GM19023 (cell line): ENCODE data around the gene RHBDF1.

Experiments
- ATAC-seq: cut with Tn5 transposase; IDR thresholded peaks from one replicate; pipeline ENCODE4 v1.9.1; 2021; ENCODE audit warnings: mild to moderate bottlenecking, moderate library complexity; ENCODE audit not compliant: unreplicated experiment

RHBDF1 gene

DNA sequence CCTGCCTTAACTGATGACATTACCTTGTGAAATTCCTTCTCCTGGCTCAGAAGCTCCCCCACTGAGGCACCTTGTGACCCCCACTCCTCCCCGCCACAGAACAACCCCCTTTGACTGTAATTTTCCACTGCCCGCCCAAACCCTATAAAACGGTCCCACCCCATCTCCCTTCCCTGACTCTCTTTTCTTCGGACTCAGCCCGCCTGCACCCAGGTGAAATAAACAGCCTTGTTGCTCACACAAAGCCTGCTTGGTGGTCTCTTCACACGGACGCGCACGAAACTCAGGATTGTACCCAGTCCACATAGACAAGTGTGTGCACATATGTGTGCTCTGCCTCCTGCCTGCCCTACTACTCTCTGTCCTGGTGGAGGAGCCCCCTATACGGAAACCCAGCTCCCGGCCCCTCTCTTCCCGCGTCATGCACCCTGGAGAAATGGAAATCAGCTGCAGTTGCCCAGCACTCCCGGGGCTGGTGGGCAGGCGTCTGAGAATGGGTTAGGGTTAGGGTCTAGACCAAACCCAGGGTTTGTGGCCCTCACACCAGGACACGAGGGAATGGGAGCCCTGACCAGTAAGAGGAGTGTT is 2.4 kb upstream of the RHBDF1 start:
- no peak for ATAC-seq

DNA sequence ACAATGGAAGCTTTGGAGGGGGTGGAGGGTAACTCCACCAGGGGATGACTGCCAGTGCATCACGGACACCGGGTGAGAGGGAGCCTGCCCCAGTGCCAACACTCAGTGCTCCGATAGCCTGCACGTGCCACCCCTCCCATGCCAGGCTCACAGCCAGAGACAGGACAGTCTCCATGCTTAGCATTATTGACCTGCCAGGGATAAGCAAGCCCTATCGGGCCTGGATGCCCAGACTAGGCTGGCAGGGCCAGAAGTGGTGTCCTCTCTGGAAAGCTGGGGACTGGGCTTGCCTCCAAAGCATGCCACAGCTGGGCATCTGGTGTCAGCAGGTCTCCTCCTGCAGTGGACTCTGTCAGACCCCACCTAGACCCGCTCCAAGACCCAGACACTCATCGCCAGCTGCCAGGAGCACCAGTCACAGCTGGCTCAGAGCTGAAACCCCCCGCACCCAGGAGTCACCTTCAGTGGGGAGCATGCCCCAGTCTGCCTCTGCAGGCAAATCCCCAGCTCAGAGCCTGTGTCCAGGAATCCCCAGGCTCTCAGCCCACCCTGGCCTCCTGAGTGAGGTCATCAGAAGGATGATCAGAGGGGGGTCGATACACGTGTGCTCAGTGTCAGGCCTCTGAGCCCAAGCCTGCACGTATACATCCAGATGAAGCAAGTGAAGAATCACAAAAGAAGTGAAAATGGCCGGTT is 1.8 kb upstream of the RHBDF1 start:
- ATAC-seq: no peak

DNA sequence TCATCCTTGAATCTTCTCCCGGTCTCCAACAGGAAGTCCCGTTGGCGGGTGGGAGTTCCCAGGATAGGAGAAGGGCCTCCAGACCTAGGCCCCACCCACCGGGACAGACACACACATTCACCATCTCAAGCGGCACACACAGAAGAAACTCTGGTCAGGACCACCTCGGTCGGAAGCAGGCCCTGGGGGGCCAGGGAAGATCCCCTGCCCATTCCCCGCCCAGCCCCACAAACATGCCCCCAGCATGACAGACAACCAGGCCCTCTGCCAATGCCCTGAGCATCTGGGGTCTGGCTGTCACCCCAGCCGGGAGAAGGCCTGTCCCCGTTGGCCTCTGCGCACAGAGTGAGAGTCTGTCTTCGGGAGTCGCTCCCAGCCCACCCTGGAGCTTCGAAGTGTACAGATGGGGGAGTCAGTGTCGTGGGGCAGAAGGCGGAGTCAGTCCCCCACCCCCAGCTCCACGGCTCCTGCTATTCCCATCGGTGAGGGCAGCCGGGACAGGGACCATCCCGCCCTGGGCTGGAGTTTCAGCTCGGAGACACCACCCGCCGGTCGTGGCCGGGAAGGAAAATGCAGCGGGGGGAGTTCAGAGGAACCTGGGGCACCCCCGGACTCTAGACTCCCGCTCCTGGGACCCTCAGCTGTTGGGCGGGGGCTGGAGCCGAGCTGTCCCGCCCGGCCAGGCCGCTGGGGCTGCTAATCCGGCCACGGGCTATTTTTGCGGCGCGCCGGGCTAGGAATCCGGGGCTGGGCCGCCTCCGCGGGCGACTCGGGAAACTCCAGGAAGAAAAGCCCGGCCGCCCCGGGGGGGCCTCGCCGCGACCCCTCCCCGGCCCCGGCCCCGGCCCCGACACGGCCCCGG is 660 bp downstream of the RHBDF1 start:
- no peak for ATAC-seq

DNA sequence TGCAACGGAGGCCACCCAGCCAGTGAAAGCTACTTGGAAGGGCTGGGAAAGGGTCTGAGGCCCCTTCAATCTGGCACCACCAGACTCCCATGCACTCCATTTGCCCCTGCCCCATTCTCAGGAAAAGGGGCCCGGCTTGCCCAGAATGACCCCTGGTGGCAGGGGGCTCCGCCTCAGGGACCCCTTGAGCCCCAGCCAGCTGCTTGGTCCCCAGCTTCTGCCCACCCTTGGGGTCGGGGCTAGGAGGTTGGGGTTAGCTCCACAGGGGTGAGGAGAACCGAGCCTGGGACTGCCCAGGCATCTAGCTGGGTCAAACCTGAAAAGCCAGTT is 1.3 kb downstream of the RHBDF1 start:
- ATAC-seq: no peak

DNA sequence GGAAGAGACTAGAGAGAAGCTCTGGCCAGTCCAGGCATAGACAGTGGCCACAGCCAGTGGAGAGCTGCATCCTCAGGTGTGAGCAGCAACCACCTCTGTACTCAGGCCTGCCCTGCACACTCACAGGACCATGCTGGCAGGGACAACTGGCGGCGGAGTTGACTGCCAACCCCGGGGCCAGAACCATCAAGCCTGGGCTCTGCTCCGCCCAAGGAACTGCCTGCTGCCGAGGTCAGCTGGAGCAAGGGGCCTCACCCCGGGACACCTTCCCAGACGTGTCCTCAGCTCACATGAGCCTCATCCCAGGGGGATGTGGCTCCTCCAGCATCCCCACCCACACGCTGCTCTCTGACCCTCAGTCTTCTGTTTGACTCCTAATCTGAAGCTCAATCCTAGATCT is 3.2 kb downstream of the RHBDF1 start:
- ATAC-seq: no peak

DNA sequence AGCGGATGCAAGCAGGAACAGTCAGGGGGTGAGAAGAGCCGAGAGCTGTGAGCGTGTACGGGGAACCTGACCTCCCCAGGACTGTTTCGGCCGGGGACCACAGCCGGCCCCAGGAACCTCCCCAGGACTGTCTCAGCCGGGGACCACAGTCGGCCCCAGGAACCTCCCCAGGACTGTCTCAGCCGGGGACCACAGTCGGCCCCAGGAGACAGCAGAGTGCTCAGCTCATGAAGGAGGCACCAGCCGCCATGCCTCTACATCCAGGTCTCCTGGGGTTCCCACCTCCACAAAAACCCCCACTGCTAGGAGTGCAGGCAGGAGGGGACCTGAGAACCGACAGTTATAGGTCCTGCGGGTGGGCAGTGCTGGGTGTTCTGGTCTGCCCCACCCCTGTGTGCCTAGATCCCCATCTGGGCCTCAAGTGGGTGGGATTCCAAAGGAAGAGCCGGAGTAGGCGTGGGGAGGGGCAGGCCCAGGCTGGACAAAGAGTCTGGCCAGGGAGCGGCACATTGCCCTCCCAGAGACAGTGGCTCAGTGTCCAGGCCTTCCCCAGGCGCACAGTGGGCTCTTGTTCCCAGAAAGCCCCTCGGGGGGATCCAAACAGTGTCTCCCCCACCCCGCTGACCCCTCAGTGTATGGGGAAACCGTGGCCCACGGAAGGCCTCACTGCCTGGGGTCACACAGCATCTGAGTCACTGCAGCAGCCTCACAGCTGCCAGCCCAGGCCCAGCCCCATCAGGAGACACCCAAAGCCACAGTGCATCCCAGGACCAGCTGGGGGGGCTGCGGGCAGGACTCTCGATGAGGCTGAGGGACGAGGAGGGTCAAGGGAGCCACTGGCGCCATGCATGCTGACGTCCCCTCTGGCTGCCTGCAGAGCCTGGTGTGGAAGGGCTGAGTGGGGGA is 4.3 kb downstream of the RHBDF1 start:
- no peak for ATAC-seq

DNA sequence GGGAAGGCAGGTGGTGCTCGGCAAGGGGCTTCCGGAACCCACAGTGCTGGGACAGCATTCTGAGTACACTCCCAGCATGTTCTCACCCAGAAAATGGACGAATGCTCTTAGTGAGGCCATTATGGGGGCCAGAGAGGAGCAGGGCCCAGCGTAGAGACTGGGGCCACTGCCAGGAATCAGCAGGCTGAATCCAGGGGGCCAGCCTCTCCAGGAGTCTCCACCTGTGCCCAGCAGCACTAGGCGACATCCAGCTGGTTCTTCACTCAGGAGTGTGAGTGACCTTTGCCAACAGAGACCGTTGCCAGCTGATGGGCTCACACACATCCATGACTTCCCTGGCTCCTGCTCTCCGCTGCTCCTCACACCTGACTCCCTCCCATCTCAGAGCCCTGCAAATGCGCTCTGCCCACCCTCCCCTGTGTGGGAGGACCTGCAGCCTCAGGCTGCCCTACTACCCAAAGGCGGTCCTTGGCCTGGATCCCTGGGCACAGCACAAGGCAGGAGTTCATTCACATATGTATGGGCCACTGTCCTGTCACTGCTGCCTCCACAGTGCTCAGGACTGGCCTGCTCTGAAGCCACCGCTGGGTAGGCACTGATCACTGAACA is 5.1 kb downstream of the RHBDF1 start:
- ATAC-seq: no peak

DNA sequence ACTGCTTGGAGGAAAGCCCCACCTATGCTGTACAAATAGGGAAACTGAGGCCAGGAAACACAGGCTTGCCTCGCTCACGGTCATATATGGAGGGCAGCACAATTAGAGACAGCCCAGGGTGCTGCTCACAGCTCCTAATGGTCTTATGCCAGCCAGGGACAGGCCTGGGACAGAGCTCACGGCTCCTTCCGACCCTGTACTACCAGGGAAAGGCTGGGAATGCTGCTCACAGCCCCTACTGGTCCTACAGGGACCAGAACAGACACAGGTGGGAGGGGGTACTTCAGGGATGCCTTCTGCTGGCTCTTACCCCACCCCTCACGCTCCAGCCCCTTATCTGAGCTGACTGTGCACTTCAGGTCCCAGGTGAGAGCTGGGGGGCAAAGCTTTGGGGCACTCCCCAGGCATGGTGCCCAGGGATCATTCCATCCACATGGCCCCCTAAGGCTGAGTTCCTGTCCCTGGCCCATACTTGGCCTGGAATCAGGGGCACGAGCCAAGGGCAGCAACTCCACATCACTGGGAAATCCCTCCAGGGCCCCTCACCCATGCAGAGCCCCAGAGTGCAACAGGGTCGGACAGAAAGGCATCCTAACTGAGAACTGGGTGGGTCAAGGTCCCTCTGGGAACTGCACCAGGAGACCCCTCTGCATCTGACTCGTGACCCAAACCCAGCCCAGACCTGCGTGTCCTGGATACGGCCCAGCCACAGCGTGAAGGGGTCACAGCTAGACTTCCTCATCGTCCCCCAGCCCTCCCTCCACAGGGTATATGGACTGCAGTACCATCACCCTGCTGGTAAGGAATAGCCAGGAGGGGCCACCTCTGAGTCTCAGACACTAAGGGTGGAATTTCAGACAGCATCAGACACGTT is 5.9 kb downstream of the RHBDF1 start:
- no peak for ATAC-seq

DNA sequence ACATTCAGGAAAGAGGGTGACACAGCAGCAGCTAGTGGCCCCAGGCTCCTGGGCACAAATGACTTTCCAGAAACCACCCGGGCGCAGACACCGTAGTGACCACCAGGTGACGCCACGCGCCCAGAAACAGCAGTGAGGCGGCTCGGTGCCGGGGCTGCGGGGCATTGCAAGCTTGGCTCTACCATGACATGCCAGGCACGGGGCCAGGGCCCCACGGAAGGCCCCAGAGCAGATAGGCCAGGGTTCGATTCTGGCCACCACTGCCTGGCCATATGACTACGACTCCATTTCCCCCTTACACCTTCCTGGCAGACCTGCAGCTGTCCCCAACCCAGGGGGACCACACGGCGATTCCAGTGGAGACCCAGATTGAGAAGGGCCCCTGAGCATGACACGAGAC is 6.7 kb downstream of the RHBDF1 start:
- no peak for ATAC-seq

DNA sequence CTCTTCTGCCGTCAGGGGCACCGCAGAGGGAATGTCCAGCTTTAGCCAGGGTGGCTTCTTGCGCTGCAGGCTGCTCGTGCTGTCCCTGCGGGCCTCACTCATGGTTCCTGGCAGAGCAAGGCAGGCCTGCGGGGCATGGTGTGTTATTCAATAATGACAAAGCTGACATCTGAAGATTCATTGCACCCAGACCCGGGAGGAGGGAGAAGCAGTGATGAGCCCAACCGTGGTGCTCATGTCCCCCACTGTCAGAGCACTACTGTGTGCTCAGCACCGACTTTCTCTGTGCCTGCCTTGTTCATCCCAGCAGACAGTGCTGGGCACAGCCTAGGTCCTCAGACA is 7.5 kb downstream of the RHBDF1 start:
- ATAC-seq: no peak

DNA sequence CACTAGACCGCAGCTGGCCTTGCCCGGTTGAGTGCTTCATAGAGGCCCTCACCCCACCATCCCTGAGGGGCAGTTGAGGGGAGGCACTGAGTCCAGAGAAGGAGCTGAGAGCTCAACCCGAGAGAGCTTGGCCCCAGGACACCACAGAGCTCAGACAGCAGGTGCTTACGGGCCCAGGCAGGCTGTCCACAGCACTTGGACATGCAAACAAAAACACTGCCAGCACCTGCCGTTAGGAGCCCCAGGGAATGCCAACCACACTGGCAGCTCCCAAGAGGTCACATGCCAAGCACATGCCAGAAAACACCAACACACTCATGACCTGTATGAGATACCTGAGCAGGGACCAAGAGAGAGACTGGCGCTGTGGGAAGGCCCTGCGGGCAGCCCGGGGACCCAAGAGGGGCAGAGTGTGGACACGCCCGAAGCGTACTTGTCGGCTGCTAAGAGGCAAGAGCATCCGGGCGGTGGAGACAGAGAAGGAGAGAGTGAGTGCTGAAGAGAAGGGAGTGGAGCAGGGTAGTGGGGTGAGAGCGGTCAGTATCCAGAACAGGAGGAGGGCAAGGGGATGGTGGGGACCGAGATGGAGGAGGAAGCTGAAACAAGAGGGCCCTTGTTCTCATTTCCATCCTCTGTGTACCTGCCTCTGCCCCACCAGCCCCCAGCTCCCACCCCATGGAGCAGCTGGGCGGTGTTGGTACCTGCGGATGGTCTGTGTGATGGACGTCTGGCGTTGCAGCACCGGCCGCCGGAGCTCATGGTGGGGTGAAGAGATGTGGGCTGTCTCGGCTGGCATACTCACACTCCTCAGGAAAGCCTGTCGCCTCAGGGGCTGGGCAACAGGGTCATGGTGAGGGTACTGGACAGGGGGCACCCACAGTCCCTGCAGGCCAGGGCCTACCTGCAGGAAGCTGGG is 8.2 kb downstream of the RHBDF1 start:
- no peak for ATAC-seq

DNA sequence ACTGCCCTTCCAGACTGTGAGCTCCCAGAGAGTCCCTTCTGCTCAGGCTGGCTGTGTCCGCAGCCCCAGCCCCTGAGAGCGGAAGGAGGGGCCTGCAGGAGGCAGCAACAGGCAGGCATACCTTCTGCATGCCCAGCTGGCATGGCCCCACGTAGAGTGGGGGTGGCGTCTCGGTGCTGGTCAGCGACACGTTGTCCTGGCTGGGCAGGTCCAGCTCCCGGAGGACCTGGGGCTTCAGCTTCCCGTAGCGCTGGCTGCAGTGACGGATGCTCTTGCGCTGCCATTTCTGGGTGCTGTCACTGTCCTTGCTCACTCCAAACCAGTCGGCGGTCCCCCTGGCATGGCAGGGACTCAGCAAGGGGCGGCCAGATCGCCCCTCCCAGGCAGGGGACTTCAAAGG is 9.0 kb downstream of the RHBDF1 start:
- no peak for ATAC-seq

DNA sequence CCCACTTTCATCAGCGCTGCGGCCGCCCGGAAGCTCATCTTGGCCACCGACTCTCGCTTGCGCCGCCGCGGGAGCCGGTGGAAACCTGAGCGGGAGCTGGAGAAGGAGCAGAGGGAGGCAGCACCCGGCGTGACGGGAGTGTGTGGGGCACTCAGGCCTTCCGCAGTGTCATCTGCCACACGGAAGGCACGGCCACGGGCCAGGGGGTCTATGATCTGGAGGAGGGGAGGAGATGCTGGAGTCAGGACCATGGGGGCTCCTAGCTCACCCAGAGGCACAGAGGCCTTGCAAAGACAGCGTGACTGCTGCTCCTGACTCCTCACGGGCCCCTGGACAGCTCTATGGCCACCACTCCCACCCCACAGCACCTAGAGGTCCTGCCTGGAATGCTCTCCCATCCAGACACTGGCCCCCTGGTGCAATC is 9.5 kb downstream of the RHBDF1 start:
- no peak for ATAC-seq

DNA sequence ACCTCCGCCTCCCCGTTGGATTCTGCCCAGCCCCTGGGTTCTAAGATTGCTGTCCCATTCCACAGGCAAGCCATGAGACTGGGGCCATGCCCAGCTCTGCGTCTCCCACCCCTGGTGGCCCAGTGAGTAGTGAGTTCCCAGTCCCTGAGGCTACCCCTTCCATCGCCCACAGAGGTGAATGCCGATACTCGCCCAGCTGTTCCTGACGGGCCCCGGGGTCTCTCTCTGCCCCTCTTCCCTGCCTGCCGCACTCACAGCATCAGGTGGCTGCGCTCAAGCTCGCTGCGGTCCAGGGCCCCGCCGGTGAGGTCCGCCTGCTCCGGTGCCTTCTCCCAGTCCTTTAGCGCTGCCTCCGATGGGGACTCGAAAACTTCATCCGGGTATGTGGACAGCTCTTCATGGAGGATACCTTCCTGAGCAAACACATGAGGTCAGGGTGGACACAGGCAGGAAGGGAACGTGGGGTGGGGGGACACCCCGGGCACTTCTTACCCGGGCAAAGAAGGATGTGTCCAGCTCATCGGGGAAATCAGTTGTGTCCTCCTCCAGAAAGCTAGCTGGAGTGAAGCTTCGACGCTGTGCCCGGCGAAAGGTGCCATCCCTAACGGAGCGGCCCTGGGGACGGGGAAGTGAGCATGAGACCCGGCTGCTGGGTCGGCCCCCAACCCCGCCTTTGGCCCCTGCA is 10.0 kb downstream of the RHBDF1 start:
- ATAC-seq: no peak

DNA sequence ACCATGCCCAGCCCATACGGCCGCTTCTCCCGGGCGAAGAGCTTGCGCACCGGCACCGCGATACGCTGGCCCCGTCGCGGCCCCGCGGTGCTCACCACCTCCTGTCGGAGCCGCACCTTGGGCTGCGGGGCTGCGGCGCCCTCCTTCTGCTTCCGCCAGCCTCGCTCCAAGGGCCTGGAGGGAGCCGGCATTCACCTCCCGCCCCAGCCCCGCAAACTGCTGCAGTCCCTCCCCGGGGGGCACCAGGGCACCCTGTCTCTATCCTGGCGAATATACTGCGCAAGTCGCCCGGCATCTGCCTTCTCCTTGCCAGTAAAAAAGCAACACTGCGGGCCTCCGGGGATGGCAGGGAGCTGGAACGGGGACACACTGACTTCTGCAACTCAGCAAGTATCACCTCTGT is 10.6 kb downstream of the RHBDF1 start:
- ATAC-seq: no peak

DNA sequence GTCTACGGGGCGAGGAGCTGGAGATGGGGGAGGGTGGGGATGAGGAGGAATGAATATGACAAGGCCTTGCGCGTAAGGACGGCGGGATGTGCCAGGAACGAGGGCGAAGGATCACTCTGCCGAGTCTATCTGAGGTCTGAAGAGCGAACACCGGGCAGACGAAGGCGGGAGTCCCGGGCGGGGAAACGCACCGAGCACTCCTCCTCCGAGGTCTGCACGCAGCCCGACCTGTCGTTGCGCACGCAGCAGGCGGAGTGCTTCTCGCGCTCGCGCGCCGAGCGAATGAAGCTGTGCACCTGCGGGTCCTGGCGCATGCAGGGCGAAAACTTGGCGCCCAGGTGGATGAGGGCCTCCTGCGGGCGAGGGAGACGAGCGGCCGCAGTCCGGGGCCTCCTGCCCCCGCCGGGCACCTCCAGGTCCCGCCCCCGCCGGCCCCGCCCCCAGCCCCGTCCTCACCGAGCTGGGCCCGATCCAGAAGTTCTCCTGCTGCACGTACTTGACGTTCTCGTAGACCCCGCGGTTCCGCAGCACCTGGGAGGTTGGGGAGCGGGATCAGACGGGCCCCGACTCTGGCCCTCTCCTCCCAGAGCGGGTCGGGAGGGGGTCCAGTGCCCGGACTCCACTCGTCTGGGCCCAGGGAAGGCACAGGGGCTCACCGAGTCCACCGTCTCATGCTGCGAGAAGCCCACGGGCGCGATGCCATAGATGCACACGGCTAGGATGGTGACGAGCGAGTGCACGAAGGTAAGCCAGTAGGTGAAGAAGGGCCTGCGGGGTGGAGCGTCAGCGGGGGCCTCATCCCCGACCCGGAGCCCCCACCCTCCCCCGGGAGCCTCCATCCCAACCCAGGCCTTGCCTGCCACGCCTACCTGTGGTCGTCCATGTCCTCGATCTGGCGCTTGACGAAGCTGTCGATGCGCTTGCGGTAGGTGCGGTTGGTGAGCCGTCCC is 11.2 kb downstream of the RHBDF1 start:
- ATAC-seq: no peak

DNA sequence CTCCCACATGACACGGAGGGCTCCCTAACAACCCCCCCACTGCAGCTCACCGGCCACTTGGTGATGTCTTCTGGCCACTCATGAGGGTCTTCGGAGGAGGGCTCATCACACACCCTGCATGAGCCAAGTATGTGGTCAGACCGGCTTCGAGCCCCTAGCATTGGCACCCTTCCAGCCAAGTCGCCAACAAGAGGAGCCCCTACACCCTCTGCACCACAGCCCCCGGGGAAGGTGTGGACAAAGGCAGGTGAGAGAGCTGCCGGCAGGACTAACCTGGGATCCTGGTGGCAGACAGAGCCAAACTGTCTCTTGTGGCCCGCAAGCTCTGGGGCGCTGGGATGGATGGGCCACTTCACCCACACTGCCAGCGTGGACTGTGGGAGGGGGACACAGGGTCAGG is 12.3 kb downstream of the RHBDF1 start:
- ATAC-seq: no peak
